ENCODE data around the gene BBS9. TPM values are rescaled to one million over a fixed set of nuclear protein-coding genes. Genes with fewer than 3 reads are reported as not detected.

BBS9 gene
- polyA plus RNA-seq, 1 donor from 2014 or later, result 9.8 TPM

- no peaks in the 10 kb centered on the region for H3K9me2 ChIP-seq (ENCODE audit: insufficient read depth, low read length)
- H3K4me2 ChIP-seq (ENCODE audit: low read length), result no peak overlapping the region
- no peak overlapping the region for H3K27ac ChIP-seq (ENCODE audit: low read length)
- no peaks in the 10 kb centered on the region for H3K27me3 ChIP-seq (ENCODE audit: insufficient read depth, low read depth, low read length)
- H2AFZ ChIP-seq (ENCODE audit: low read depth, low read length), result no peak overlapping the region
- no peaks in the 10 kb centered on the region for H3F3A ChIP-seq (ENCODE audit: insufficient read depth, low read length, poor library complexity, severe bottlenecking)
- no peaks in the 10 kb centered on the region for H3K9me3 ChIP-seq (ENCODE audit: low read length)
- H4K20me1 ChIP-seq (ENCODE audit: insufficient read depth), result no peaks in the 10 kb centered on the region
- no peak overlapping the region for H3K4me3 ChIP-seq (ENCODE audit: low read length)
- no peaks in the 10 kb centered on the region for H3K79me2 ChIP-seq (replicated peaks; ENCODE audit: insufficient read depth, low read length)
- TF ChIP-seq TAF1 (IDR thresholded peaks at IDR 0.05; ENCODE audit: low read depth) (no peak), SMC3 (conservative IDR thresholded peaks at IDR 0.05; ENCODE audit: poor library complexity) (no peak), MXI1 (conservative IDR thresholded peaks at IDR 0.05; ENCODE audit: poor library complexity, severe bottlenecking) (no peak), POLR2AphosphoS5 (IDR thresholded peaks at IDR 0.05) (no peak)
- TF ChIP-seq, protein P1, sequence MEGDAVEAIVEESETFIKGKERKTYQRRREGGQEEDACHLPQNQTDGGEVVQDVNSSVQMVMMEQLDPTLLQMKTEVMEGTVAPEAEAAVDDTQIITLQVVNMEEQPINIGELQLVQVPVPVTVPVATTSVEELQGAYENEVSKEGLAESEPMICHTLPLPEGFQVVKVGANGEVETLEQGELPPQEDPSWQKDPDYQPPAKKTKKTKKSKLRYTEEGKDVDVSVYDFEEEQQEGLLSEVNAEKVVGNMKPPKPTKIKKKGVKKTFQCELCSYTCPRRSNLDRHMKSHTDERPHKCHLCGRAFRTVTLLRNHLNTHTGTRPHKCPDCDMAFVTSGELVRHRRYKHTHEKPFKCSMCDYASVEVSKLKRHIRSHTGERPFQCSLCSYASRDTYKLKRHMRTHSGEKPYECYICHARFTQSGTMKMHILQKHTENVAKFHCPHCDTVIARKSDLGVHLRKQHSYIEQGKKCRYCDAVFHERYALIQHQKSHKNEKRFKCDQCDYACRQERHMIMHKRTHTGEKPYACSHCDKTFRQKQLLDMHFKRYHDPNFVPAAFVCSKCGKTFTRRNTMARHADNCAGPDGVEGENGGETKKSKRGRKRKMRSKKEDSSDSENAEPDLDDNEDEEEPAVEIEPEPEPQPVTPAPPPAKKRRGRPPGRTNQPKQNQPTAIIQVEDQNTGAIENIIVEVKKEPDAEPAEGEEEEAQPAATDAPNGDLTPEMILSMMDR (IDR thresholded peaks at IDR 0.05; ENCODE audit: poor library complexity, severe bottlenecking), result no peak
- no peaks in the 10 kb centered on the region for H3K36me3 ChIP-seq (ENCODE audit: insufficient read depth, low read length)
- H3K9ac ChIP-seq (ENCODE audit: low read length), result no peak overlapping the region
Measured at GRCh38 chr7:33307205-33307604, 177.8 kb downstream of the BBS9 start.

DNA sequence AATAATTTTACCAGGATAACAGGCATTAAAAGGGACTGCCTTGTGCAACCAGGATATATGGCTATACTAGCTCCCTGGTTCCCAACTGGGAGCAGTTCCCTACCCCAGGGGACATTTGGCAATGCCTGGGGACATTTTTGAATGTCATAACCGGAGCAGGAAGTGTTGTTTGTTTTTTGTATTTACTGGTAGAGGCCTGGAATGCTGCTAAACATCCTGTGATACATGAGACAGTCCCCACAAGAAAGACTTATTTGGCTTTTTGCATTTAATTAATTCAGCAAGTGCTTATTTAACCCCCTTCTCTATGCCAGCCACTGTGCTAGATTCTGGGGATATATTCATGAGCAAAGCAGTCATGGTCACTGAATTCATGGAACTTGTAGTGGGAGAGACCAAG lies 181.2 kb downstream of the BBS9 start:
- no peak for TF ChIP-seq MXI1 (conservative IDR thresholded peaks at IDR 0.05; ENCODE audit: poor library complexity, severe bottlenecking)
- TF ChIP-seq, protein P1 (IDR thresholded peaks at IDR 0.05; ENCODE audit: poor library complexity, severe bottlenecking), result no peak
- no peak for TF ChIP-seq TAF1 (IDR thresholded peaks at IDR 0.05; ENCODE audit: low read depth)
- TF ChIP-seq POLR2AphosphoS5 (IDR thresholded peaks at IDR 0.05), result no peak
- no peak for TF ChIP-seq EP300 (conservative IDR thresholded peaks at IDR 0.05; ENCODE audit: poor library complexity, severe bottlenecking)
- TF ChIP-seq RAD21 (conservative IDR thresholded peaks at IDR 0.05), result no peak
- no peak for TF ChIP-seq EZH2 (IDR thresholded peaks at IDR 0.05; ENCODE audit: borderline replicate concordance, insufficient read depth, low read length, poor library complexity, severe bottlenecking)
- TF ChIP-seq, protein P2, sequence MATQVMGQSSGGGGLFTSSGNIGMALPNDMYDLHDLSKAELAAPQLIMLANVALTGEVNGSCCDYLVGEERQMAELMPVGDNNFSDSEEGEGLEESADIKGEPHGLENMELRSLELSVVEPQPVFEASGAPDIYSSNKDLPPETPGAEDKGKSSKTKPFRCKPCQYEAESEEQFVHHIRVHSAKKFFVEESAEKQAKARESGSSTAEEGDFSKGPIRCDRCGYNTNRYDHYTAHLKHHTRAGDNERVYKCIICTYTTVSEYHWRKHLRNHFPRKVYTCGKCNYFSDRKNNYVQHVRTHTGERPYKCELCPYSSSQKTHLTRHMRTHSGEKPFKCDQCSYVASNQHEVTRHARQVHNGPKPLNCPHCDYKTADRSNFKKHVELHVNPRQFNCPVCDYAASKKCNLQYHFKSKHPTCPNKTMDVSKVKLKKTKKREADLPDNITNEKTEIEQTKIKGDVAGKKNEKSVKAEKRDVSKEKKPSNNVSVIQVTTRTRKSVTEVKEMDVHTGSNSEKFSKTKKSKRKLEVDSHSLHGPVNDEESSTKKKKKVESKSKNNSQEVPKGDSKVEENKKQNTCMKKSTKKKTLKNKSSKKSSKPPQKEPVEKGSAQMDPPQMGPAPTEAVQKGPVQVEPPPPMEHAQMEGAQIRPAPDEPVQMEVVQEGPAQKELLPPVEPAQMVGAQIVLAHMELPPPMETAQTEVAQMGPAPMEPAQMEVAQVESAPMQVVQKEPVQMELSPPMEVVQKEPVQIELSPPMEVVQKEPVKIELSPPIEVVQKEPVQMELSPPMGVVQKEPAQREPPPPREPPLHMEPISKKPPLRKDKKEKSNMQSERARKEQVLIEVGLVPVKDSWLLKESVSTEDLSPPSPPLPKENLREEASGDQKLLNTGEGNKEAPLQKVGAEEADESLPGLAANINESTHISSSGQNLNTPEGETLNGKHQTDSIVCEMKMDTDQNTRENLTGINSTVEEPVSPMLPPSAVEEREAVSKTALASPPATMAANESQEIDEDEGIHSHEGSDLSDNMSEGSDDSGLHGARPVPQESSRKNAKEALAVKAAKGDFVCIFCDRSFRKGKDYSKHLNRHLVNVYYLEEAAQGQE (IDR thresholded peaks at IDR 0.05; ENCODE audit: borderline replicate concordance), result no peak
- no peak for TF ChIP-seq SMC3 (conservative IDR thresholded peaks at IDR 0.05; ENCODE audit: poor library complexity)
- Histone ChIP-seq H3K36me3 (ENCODE audit: insufficient read depth, low read length) (no peaks in the 10 kb centered on the region), H3K9me2 (ENCODE audit: insufficient read depth, low read length) (no peaks in the 10 kb centered on the region), H3F3A (ENCODE audit: insufficient read depth, low read length, poor library complexity, severe bottlenecking) (no peaks in the 10 kb centered on the region), H3K9me3 (ENCODE audit: low read length) (no peaks in the 10 kb centered on the region), H2AFZ (ENCODE audit: low read depth, low read length) (no peak overlapping the region), H3K27ac (ENCODE audit: low read length) (no peak overlapping the region), H3K79me2 (replicated peaks; ENCODE audit: insufficient read depth, low read length) (no peaks in the 10 kb centered on the region), H3K4me3 (ENCODE audit: low read length) (no peak overlapping the region), H3K4me2 (ENCODE audit: low read length) (no peak overlapping the region), H4K20me1 (ENCODE audit: insufficient read depth) (no peaks in the 10 kb centered on the region), H3K27me3 (ENCODE audit: insufficient read depth, low read depth, low read length) (no peaks in the 10 kb centered on the region), H3K9ac (ENCODE audit: low read length) (no peak overlapping the region)

Measured in neural cell (in vitro differentiated cells).